AG04450 (cell line): ENCODE results near the gene TRIM15. TPM values are rescaled to one million over a fixed set of nuclear protein-coding genes. Genes with fewer than 3 reads are reported as not detected.

Experiments used
- CTCF ChIA-PET: fragments of 300-600, 350-600 bp; formaldehyde crosslinking; extraction: SDS; loops from one replicate; lab custom pipeline; 2022; ENCODE audit warnings: antibody characterized with exemption, inconsistent platforms; lab: Charles Lee
- POLR2A ChIA-PET: fragments of 350-600 bp; formaldehyde crosslinking; extraction: SDS; loops from one replicate; lab custom pipeline; 2021; ENCODE audit warnings: antibody characterized with exemption, inconsistent platforms; lab: Yijun Ruan, JAX
- DNase-seq: peaks from one replicate; pipeline ENCODE4 v3.0.0-alpha.2; 2011; ENCODE audit warnings: low read depth, low spot score
- H3K27ac ChIP-seq: one replicate; pipeline ENCODE4 v1.5.1; 2012; ENCODE audit warnings: low read depth, low read length, control low read depth
- H3K27me3 ChIP-seq: one replicate; pipeline ENCODE4 v1.6.0; 2012; ENCODE audit warnings: low read length; ENCODE audit not compliant: control insufficient read depth, insufficient read depth
- H3K4me3 ChIP-seq: 2 replicates; pipeline ENCODE4 v1.5.1; 2011; ENCODE audit warnings: mild to moderate bottlenecking, low read depth, low read length, control low read depth
- H3K9me3 ChIP-seq: 2 replicates; pipeline ENCODE4 v1.5.1; 2012; ENCODE audit warnings: low read length; ENCODE audit not compliant: control insufficient read depth, insufficient read depth
- CTCF ChIP-seq: IDR thresholded peaks from 2 replicates; pipeline ENCODE4 v1.5.1; 2011; ENCODE audit warnings: low read depth, low read length, control low read depth, inconsistent platforms
- polyA plus RNA-seq: library from polyadenylated mRNA; depleted of rRNA; stranded (reverse); fragments of >200 nt; gene quantifications from 2 replicates; pipeline ENCODE4 v1.2.3, GENCODE V29; 2011

Gene TRIM15
- polyA plus RNA-seq, 1 experiment = not detected

- ChIA-PET POLR2A (no interaction called here), CTCF (interaction anchor here (1.2 to 3.3 kb wide), 3 partner anchors 14 to 23 kb away, joined by 4 to 23 read pairs (median 5); no protein-coding TSS in a partner anchor)
- no peak for DNase-seq
- no peaks in the 10 kb centered on the region; the same call in 1 of the 2 replicates for H3K9me3 ChIP-seq
- no peak overlapping the region for H3K4me3 ChIP-seq
- TF ChIP-seq CTCF = no peak
- H3K27ac ChIP-seq = no peak overlapping the region
- H3K27me3 ChIP-seq = peaks cover 12% of the 10 kb centered on the region
These were observed 9.3 kb upstream of the TRIM15 start for GRCh38 chr6:30154061-30154460.

- no peak for TF ChIP-seq CTCF
- DNase-seq = no peak
- peaks cover 12% of the 10 kb centered on the region for H3K27me3 ChIP-seq
- ChIA-PET POLR2A (no interaction called here), CTCF (interaction anchor here (1.2 to 3.3 kb wide), 3 partner anchors 13 to 24 kb away, joined by 4 to 23 read pairs (median 5); no protein-coding TSS in a partner anchor)
- no peaks in the 10 kb centered on the region; the same call in 1 of the 2 replicates for H3K9me3 ChIP-seq
- H3K4me3 ChIP-seq = no peak overlapping the region
- no peak overlapping the region for H3K27ac ChIP-seq
These were observed 8.4 kb upstream of the TRIM15 start for GRCh38 chr6:30154709-30155519.

GRCh38 chr6:30155520-30156261 is 7.7 kb upstream of the TRIM15 start:
- Histone ChIP-seq H3K27ac (no peak overlapping the region), H3K9me3 (no peaks in the 10 kb centered on the region; the same call in 1 of the 2 replicates), H3K4me3 (no peak overlapping the region), H3K27me3 (peaks cover 10% of the 10 kb centered on the region)
- ChIA-PET CTCF (interaction anchor here (1.7 to 3.3 kb wide), 2 partner anchors 12 to 24 kb away, joined by 5 to 23 read pairs; no protein-coding TSS in a partner anchor), POLR2A (no interaction called here)
- DNase-seq = no peak
- TF ChIP-seq CTCF = no peak

- H3K9me3 ChIP-seq = no peaks in the 10 kb centered on the region; the same call in 1 of the 2 replicates
- no peak overlapping the region for H3K27ac ChIP-seq
- no peak for TF ChIP-seq CTCF
- ChIA-PET CTCF (no interaction called here), POLR2A (no interaction called here)
- H3K4me3 ChIP-seq = no peak overlapping the region
- no peak for DNase-seq
- peaks cover 9% of the 10 kb centered on the region for H3K27me3 ChIP-seq
These were observed 7.1 kb upstream of the TRIM15 start for GRCh38 chr6:30156262-30156599.
